Inflammatory macrophage treated with lipopolysaccharide for 1 hour (primary cell): ENCODE data around the gene EPN3.

Experiments used
- DNase-seq, 2 donors: peaks; one replicate each; pipeline ENCODE4 v3.0.0-alpha.2; 2020 to 2022

The EPN3 gene

GRCh38 chr17:50572541-50572940 is 40.0 kb downstream of the EPN3 start:
- DNase-seq, result no peak

- DNase-seq, result peak; percentile 29 to 31
Observed at GRCh38 chr17:50573866-50574611, 41.5 kb downstream of the EPN3 start.

- DNase-seq, result no peak
Observed at GRCh38 chr17:50575581-50576210, 43.2 kb downstream of the EPN3 start.

- no peak for DNase-seq
Observed at GRCh38 chr17:50576864-50577263, 44.3 kb downstream of the EPN3 start.

GRCh38 chr17:50577451-50577954 is 45.0 kb downstream of the EPN3 start:
- DNase-seq, result no peak

- DNase-seq, result no peak
Observed at GRCh38 chr17:50578173-50578572, 45.6 kb downstream of the EPN3 start.

GRCh38 chr17:50579399-50579798 is 46.9 kb downstream of the EPN3 start:
- DNase-seq, result no peak

GRCh38 chr17:50580646-50581045 is 48.1 kb downstream of the EPN3 start:
- no peak for DNase-seq

- DNase-seq, result no peak
Observed at GRCh38 chr17:50581316-50581715, 48.8 kb downstream of the EPN3 start.

GRCh38 chr17:50582741-50583140 is 50.2 kb downstream of the EPN3 start:
- no peak for DNase-seq

- no peak for DNase-seq
Observed at GRCh38 chr17:50583641-50584040, 51.1 kb downstream of the EPN3 start.

- no peak for DNase-seq
Observed at GRCh38 chr17:50584116-50584515, 51.6 kb downstream of the EPN3 start.

- no peak for DNase-seq
Observed at GRCh38 chr17:50584749-50585148, 52.2 kb downstream of the EPN3 start.

GRCh38 chr17:50585346-50585745 is 52.8 kb downstream of the EPN3 start:
- DNase-seq, result no peak

GRCh38 chr17:50585891-50586290 is 53.4 kb downstream of the EPN3 start:
- no peak for DNase-seq

- no peak for DNase-seq
Observed at GRCh38 chr17:50586421-50587247, 54.1 kb downstream of the EPN3 start.

GRCh38 chr17:50587571-50587970 is 55.0 kb downstream of the EPN3 start:
- no peak for DNase-seq

GRCh38 chr17:50588391-50589049 is 56.0 kb downstream of the EPN3 start:
- DNase-seq, result no peak

GRCh38 chr17:50589095-50589705 is 56.7 kb downstream of the EPN3 start:
- DNase-seq, result no peak

GRCh38 chr17:50590946-50591737 is 58.6 kb downstream of the EPN3 start:
- no peak for DNase-seq

- no peak for DNase-seq
Observed at GRCh38 chr17:50593321-50593720, 60.8 kb downstream of the EPN3 start.
